ENCODE measurements around the gene RPS6KA2. TPM values are rescaled to one million over a fixed set of nuclear protein-coding genes. Genes with fewer than 3 reads are reported as not detected.

RPS6KA2 gene
- total and polyA plus RNA-seq, 9 donors = 24.4 to 75.5 (median 48.1) TPM

GRCh38 chr6:166591961-166592520 lies 35.0 kb downstream of the RPS6KA2 start:
- WGBS, 3 donors = 89 to 97% (median 93%) methylated on average over 7 of the region's 7 CpGs
- DNase-seq = no peak
- Histone ChIP-seq H3K36me3 (no peaks in the 10 kb centered on the region), H3K27me3 (no peaks in the 10 kb centered on the region), H3K9me3 (no peaks in the 10 kb centered on the region), H3K4me3 (no peak overlapping the region), H3K27ac (no peak overlapping the region), H3K4me1 (ENCODE audit: insufficient read depth) (no peaks in the 10 kb centered on the region)
- TF ChIP-seq POLR2A (IDR thresholded peaks at IDR 0.05) (no peak), EP300 (IDR thresholded peaks at IDR 0.05) (no peak)
- TF ChIP-seq, protein P1, sequence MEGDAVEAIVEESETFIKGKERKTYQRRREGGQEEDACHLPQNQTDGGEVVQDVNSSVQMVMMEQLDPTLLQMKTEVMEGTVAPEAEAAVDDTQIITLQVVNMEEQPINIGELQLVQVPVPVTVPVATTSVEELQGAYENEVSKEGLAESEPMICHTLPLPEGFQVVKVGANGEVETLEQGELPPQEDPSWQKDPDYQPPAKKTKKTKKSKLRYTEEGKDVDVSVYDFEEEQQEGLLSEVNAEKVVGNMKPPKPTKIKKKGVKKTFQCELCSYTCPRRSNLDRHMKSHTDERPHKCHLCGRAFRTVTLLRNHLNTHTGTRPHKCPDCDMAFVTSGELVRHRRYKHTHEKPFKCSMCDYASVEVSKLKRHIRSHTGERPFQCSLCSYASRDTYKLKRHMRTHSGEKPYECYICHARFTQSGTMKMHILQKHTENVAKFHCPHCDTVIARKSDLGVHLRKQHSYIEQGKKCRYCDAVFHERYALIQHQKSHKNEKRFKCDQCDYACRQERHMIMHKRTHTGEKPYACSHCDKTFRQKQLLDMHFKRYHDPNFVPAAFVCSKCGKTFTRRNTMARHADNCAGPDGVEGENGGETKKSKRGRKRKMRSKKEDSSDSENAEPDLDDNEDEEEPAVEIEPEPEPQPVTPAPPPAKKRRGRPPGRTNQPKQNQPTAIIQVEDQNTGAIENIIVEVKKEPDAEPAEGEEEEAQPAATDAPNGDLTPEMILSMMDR (IDR thresholded peaks at IDR 0.05) = no peak
- intact Hi-C loops (cut with DNase I) = no loop called here

DNA sequence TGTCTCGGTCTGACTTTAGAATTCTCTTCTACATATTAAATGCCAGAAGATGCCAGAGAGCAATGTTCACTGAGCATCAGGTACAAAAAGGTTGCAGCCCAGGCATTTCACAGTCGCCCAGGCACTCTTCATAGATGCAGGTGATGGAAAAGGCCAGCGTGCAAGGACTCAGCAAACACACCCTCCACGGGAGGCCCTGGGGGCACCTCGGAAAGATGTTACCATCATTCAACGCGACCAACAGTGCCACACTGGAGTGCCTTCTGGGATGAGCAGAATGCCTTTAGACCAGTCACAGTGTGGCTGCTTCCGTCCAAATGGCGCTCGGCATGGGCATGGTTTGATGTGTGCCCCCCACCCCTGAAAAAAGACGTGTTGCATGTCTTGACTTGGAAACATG lies 36.0 kb downstream of the RPS6KA2 start:
- H3K9me3 ChIP-seq = no peaks in the 10 kb centered on the region
- H3K36me3 ChIP-seq = no peaks in the 10 kb centered on the region
- H3K27ac ChIP-seq = no peak overlapping the region
- 95 to 99% (median 95%) methylated on average over 11 of the region's 11 CpGs for WGBS, 3 donors
- no peak for DNase-seq
- H3K27me3 ChIP-seq = no peaks in the 10 kb centered on the region
- TF ChIP-seq POLR2A (IDR thresholded peaks at IDR 0.05) (no peak), EP300 (IDR thresholded peaks at IDR 0.05) (no peak)
- TF ChIP-seq, protein P1 (IDR thresholded peaks at IDR 0.05) = no peak
- intact Hi-C loops (cut with DNase I) = no loop called here
- H3K4me3 ChIP-seq = no peak overlapping the region
- H3K4me1 ChIP-seq (ENCODE audit: insufficient read depth) = no peaks in the 10 kb centered on the region

- no peak overlapping the region for H3K4me3 ChIP-seq
- H3K4me1 ChIP-seq (ENCODE audit: insufficient read depth) = no peaks in the 10 kb centered on the region
- intact Hi-C loops (cut with DNase I) = no loop called here
- no peaks in the 10 kb centered on the region for H3K36me3 ChIP-seq
- no peak for DNase-seq
- WGBS, 3 donors = 73 to 78% (median 76%) methylated on average over 8 of the region's 8 CpGs
- TF ChIP-seq, protein P1 (IDR thresholded peaks at IDR 0.05) = no peak
- TF ChIP-seq EP300 (IDR thresholded peaks at IDR 0.05) (no peak), POLR2A (IDR thresholded peaks at IDR 0.05) (no peak)
- H3K27me3 ChIP-seq = no peaks in the 10 kb centered on the region
- H3K27ac ChIP-seq = no peak overlapping the region
- no peaks in the 10 kb centered on the region for H3K9me3 ChIP-seq
Measured at GRCh38 chr6:166589786-166590574, 37.1 kb downstream of the RPS6KA2 start.

- TF ChIP-seq EP300 (IDR thresholded peaks at IDR 0.05) (no peak), POLR2A (IDR thresholded peaks at IDR 0.05) (no peak)
- TF ChIP-seq, protein P1 (IDR thresholded peaks at IDR 0.05) = no peak
- H3K36me3 ChIP-seq = no peaks in the 10 kb centered on the region
- no peaks in the 10 kb centered on the region for H3K9me3 ChIP-seq
- intact Hi-C loops (cut with DNase I) = no loop called here
- WGBS, 3 donors = 82 to 85% (median 84%) methylated on average over 4 of the region's 4 CpGs
- H3K27me3 ChIP-seq = no peaks in the 10 kb centered on the region
- H3K27ac ChIP-seq = no peak overlapping the region
- no peak for DNase-seq
- no peaks in the 10 kb centered on the region for H3K4me1 ChIP-seq (ENCODE audit: insufficient read depth)
- no peak overlapping the region for H3K4me3 ChIP-seq
Measured at GRCh38 chr6:166589337-166589731, 37.7 kb downstream of the RPS6KA2 start.
